OCI-LY7 (cell line): ENCODE data around the gene KCNQ1OT1.
"Not testable (repeated sequence)": the region's sequence is repeated elsewhere in the genome, so short reads cannot be mapped to it uniquely, and the experiment has no call there.

Source experiments
- CTCF ChIP-seq: fragments of 200-600 bp; sonication (generic); conservative IDR thresholded peaks from 2 replicates; pipeline ENCODE4 v1.5.1; 2014; ENCODE audit warnings: mild to moderate bottlenecking, antibody characterized with exemption, low read length, moderate library complexity, mixed read lengths
- EZH2phosphoT487 ChIP-seq: fragments of 200-600 bp; sonication (generic); IDR thresholded peaks from 2 replicates; pipeline ENCODE4 v1.6.1; 2018; ENCODE audit warnings: low read depth, borderline replicate concordance, mild to moderate bottlenecking, mixed run types, antibody characterized with exemption, low read length, moderate library complexity, mixed read lengths

GRCh38 chr11:2639763-2640162 lies 60.0 kb downstream of the KCNQ1OT1 start:
- not testable (repeated sequence) for TF ChIP-seq CTCF, EZH2phosphoT487
